HG02973 (cell line): ENCODE results near the gene TMEM131.

Experiments used
- ATAC-seq: cut with Tn5 transposase; IDR thresholded peaks from one replicate; pipeline ENCODE4 v1.9.1; 2021; ENCODE audit warnings: moderate library complexity; ENCODE audit not compliant: unreplicated experiment

The TMEM131 gene

GRCh38 chr2:97770445-97770844 lies 225.3 kb downstream of the TMEM131 start:
- no peak for ATAC-seq

- ATAC-seq = no peak
These were observed 226.0 kb downstream of the TMEM131 start for GRCh38 chr2:97769711-97770110.

- no peak for ATAC-seq
These were observed 226.4 kb downstream of the TMEM131 start for GRCh38 chr2:97769308-97769707.

- ATAC-seq = no peak
These were observed 229.2 kb downstream of the TMEM131 start for GRCh38 chr2:97766567-97766966.

- no peak for ATAC-seq
These were observed 229.8 kb downstream of the TMEM131 start for GRCh38 chr2:97765933-97766332.

GRCh38 chr2:97764559-97765263 lies 231.0 kb downstream of the TMEM131 start:
- no peak for ATAC-seq

- ATAC-seq = no peak
These were observed 232.4 kb downstream of the TMEM131 start for GRCh38 chr2:97763176-97763845.

- ATAC-seq = no peak
These were observed 234.6 kb downstream of the TMEM131 start for GRCh38 chr2:97761192-97761591.

GRCh38 chr2:97760480-97761049 lies 235.2 kb downstream of the TMEM131 start:
- ATAC-seq = no peak

- no peak for ATAC-seq
These were observed 235.9 kb downstream of the TMEM131 start for GRCh38 chr2:97759727-97760407.

- ATAC-seq = no peak
These were observed 237.5 kb downstream of the TMEM131 start for GRCh38 chr2:97758131-97758705.

- no peak for ATAC-seq
These were observed 238.7 kb downstream of the TMEM131 start for GRCh38 chr2:97757062-97757461.

- ATAC-seq = no peak
These were observed 240.3 kb downstream of the TMEM131 start for GRCh38 chr2:97755491-97755890.

- no peak for ATAC-seq
These were observed 240.9 kb downstream of the TMEM131 start for GRCh38 chr2:97754690-97755346.

GRCh38 chr2:97752342-97753334 lies 243.1 kb downstream of the TMEM131 start:
- no peak for ATAC-seq

- ATAC-seq = no peak
These were observed 244.0 kb downstream of the TMEM131 start for GRCh38 chr2:97751752-97752151.

GRCh38 chr2:97750017-97750416 lies 245.7 kb downstream of the TMEM131 start:
- ATAC-seq = no peak

- ATAC-seq = no peak
These were observed 246.2 kb downstream of the TMEM131 start for GRCh38 chr2:97749581-97749980.

- ATAC-seq = no peak
These were observed 248.0 kb downstream of the TMEM131 start for GRCh38 chr2:97747716-97748115.

- no peak for ATAC-seq
These were observed 248.5 kb downstream of the TMEM131 start for GRCh38 chr2:97747285-97747684.
